Frontal cortex (tissue), 4 donors: ENCODE results near the gene NFKBIE. TPM values are rescaled to one million over a fixed set of nuclear protein-coding genes. Genes with fewer than 3 reads are reported as not detected.
A peak's percentile ranks its signal among the peaks of the same experiment; 100 is the strongest.

Experiments
- DNase-seq, 2 donors: peaks; one replicate each; pipeline ENCODE4 v3.0.0; 2012; ENCODE audit warnings: low spot score in 2 of 2
- FAIRE-seq: peaks from 2 replicates; lab custom pipeline; 2012; peaks lifted over from hg19 to GRCh38; lab: Jason Lieb, UNC
- total RNA-seq: library from RNA; depleted of rRNA; stranded (reverse); fragments of >200 nt; gene quantifications from one replicate; pipeline ENCODE4 v1.2.3, GENCODE V29; 2014
- donor health status: control.
- donor health status: control.
- donor health status: control.

NFKBIE gene
- total RNA-seq, 1 donor from 2014 or later = 8.2 TPM

- FAIRE-seq (no peak), DNase-seq (no peak)
These were observed 10.6 kb upstream of the NFKBIE start for GRCh38 chr6:44275749-44276648.

DNA sequence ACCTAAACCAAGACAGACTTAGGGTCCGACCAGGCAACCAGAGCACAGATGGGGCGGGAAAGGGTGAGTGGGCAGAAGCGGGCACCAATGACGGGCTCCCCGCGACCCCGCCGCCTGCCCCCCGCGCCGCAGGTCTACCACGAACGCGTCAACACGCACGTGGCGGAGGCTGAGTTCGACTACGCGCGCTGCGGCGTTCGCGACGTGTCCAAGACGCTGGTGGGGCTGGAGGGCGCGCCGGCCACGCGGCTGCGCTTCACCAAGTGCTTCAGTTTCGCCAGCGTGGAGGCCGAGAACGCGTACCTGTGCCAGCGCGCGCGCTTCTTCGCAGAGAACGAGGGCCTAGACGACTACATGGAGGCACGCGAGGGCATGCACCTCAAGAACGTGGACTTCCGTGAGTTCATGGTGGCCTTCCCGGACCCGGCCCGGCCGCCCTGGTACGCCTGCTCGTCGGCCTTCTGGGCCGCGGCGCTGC lies 10.0 kb upstream of the NFKBIE start:
- FAIRE-seq = no peak

DNA sequence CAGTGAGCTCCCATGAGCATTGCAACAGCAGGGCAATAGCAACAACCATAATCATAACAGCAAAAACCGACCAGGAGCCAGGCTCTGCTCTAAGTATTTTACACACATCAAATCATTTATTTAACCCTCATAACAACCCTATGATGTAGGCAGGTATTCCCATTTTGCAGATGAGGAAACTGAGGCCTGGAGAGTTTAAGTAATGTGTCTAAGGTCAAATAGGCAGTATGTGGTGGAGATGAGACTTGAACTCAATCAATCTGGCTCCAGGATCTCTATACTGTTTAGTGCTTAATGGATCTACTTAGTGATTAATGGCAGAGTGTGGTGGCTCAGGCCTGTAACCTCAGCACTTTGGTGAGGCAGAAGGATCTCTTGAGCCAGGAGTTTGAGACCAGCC lies 8.3 kb upstream of the NFKBIE start:
- FAIRE-seq = no peak

More for the DNA sequence above, 10.0 kb upstream of the NFKBIE start:
- no peak for DNase-seq

DNA sequence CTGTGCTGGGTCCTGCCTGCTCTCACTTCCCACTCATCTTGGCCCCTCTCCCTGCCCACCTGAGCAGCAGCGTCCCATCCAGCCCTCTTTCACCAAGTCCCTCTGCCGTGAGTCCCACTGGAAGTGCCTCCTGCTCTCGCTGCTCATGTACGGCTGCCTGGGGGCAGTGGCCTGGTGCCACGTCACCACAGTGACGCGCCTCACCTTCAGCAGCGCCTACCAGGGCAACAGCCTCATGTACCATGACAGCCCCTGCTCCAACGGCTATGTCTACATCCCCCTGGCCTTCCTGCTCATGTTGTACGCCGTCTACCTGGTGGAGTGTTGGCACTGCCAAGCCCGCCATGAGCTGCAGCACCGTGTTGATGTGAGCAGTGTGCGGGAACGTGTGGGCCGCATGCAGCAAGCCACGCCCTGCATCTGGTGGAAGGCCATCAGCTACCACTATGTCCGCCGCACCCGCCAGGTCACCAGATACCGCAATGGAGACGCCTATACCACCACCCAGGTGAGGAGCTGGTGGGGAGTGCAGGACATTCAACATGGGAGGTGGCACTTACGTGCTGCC lies 7.7 kb upstream of the NFKBIE start:
- DNase-seq (no peak), FAIRE-seq (no peak)

More for the DNA sequence above, 8.3 kb upstream of the NFKBIE start:
- no peak for DNase-seq

GRCh38 chr6:44272529-44272928 lies 7.2 kb upstream of the NFKBIE start:
- FAIRE-seq = no peak
- DNase-seq = no peak

- FAIRE-seq = no peak
- no peak for DNase-seq
These were observed 6.6 kb upstream of the NFKBIE start for GRCh38 chr6:44271914-44272313.

DNA sequence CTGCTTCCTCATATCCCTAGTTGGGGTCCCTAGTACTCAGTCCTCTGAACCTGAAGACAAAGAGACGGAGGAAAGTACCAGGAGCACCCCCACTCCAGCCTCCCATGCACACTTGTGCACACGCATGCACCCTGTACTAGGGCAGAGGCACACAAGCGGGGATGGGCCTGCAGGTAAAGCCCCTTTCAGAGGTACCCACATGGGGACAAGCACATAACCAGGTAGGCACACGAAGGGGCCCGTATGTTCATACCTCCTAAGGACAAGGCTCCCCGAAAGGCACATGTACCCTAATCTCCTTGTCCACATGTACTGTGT lies 6.0 kb upstream of the NFKBIE start:
- FAIRE-seq (no peak), DNase-seq (no peak)

DNA sequence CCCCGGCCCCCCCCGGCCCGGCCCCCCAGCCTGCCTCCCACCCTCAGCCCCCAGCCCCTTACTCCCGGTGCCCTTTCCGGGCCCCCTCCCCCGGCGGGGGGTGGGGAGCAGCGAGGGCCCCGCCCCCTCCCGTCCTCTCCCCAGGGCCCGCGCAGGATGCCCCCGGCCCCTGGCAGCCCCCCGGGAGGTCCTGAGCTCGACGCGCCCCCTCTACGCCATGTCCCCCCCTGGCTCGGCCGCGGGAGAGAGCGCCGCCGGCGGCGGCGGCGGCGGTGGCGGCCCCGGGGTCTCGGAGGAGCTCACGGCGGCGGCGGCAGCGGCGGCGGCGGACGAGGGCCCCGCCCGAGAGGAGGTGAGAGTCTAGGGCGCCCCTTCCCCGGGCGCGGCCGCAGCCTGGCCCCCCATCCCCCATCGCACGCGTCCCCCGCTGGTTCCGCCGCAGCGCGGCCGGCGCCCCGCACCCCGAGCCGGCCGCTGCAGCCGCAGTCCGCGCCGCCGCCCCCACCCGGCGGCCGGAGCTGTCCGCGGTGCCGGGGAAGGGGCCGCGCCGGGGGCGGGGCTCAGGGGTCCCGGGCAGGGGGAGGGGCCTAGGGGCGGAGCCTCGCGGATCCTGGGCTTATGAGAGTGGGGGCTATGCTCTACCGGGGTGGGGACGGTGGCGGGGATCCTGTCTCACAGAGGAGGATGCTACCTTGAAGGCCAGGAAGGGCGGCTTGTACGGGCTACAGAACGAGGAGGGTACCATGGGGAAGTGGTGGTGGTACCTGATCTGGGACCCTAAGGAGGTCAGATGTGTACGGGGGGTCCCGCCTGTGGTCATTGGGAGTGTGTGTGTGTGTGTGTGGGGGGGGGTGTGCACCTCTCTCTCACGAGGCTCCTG lies 5.4 kb upstream of the NFKBIE start:
- no peak for DNase-seq
- no peak for FAIRE-seq

- no peak for FAIRE-seq
- no peak for DNase-seq
These were observed 4.7 kb upstream of the NFKBIE start, which contains the start of gene TMEM151B for GRCh38 chr6:44269921-44270525. Gene TMEM151B (plus strand): TSS chr6:44270450. CDS start chr6:44270743, 293 bp downstream.

DNA sequence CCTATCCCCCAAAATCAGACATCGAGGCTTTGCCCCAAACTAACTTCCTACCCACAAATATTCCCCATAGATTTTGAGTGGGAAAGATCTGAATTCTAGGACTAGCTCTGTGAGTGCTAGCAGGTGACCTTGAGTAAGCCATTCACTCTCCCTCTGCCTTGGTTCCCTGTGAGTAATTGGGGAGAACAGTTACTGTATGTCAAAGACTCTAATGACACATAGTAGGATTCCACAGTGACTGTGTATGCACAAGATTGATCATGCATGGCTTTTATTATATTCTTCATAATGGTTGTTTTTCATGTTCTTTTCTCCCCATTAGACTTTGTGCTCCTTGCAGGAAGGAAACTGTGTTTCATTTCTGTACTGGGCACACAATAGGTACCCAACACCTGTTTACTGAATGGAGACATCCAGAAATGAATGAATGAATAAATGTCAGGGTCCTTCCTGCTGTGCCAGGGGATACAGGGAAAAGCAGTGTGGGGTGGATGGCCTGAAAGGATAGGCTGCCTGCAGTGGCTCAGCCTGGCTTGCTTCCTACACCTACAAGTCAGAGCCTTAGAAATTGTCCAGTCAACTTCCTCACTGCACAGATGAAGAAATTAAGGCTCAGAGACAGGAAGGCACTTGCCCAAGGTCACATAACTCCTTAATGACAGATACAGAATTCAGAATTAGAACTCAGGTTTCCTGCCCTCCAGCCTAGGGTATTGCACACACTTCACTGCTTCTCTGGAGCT lies 4.0 kb upstream of the NFKBIE start:
- FAIRE-seq = no peak
- no peak for DNase-seq

DNA sequence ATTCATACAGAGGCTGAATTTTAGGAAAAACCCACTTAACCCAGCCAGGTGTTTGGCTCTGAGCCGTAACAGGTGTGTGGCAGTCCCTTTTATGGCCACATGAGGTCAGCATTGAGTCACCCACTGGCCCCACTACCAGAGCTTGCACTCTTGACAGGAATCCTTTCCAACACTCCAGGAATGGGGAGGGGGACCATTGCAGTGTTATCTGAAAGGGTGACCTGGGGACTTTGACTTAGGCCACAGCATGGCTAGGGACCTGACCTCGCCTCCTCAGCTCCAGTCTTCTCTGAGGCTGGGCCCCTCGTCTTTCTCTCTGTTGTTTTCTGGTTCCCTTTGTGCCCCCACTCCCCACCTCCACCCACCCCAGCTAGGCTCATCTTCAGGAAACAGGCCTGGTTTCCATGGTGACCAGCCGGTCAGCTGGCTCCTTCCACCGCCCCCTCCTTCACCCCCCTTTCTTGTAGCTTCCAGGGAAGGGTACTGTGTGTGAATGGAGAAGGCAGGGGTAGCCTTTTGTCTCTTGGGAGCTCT lies 2.8 kb upstream of the NFKBIE start:
- FAIRE-seq = no peak
- peak in 1 of 2 donors; percentile 71 for DNase-seq

DNA sequence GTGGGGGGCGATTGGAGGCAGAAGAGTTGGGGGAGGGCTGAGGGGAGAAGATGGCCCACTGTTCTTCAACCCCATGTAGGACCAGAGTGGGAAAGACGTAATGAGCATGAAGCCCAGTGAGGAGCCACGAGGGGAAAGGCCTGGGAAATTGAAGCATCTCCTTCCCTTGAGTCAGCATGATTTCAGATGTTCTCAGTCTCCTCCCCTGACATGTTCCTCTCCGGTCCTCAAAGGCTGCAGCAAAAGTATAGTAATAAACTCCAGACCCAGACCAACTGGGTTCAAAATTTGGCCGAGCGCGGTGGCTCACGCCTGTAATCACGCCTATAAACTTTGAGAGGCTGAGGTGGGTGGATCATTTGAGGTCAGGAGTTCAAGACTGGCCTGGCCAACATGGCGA lies 1.9 kb upstream of the NFKBIE start:
- FAIRE-seq (no peak), DNase-seq (no peak)

DNA sequence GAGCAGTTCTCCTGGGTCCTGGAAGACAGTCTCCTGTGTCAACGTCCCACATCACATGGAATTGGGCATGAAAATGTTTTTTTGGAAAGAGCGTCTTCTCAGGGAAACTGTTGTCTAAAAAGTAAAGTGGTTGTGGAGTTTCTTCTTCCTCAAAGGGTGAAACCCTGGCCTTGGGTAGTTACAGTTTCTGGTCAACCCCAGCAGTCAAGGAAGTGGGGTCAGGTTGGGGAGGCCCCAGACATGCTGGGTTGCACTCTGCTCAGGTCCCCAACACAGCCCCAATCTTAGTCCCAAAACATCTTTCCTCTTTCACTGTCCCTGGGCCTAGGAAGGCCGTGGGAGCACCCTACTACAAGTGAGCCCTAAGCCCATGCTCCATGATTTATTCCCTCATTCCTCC lies 996 bp upstream of the NFKBIE start:
- DNase-seq = no peak
- no peak for FAIRE-seq

DNA sequence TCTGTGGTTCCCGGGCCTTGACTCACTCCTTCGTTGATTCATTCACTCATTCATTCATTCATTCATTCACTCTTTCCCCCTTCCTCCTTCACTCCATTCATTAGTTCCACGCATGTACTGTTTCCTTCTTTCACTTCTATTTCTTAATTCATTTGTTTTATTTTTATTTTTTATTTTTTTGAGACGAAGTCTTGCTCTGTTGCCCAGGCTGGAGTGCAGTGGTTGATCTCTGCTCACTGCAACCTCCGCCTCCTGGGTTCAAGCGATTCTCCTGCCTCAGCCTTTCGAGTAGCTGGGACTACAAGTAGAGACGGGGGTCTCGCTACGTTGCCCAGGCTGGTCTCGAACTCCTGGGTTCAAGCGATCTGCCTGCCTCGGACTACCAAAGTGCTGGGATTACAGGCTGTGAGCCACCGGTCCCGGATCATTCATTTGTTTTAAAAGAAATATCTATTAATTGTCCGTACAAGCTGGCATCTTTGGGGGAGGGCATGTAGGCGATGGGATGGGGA lies 427 bp upstream of the NFKBIE start:
- no peak for FAIRE-seq
- no peak for DNase-seq

DNA sequence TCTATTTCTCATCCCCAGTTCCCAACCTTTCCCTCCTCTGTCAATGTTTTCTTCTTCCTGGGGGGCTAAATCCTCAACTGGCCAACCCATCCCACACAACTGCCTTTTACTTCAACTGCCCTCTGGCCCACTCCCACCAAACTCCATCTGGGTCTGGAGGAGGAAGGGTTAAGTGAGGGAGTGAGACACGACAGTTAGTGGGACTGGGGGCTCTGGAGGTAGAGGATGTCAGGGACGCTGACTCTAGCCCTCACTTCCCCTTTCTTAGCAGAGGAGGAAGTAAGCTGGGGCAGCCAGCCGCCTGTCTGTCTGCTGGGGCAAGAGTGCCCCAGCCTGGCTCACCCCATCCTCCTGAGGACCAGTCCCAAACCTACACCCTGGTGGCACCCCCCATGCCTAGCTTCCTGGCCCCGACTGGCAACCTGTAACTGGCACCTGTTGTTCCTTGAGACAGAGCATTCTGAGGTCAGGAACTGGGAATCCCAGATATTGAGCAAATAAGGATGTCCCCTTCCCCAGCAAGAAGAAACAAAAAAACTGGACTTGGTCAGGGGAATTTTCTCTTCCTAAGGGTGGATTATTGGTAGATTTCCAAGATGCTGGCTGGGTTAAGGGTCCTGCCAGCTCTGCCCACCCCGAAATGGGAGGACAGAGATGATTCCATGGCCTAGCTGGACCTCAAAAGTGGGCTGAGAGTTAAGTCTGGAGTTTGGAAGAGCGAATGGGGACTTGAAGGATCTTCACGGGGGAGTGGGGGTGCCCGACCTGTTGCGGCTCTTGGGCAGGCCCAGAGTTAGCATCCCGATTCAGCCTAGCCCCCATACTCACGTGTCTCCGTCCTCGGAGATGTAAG lies 971 bp downstream of the NFKBIE start:
- no peak for FAIRE-seq

GRCh38 chr6:44263354-44264100 lies 1.8 kb downstream of the NFKBIE start:
- FAIRE-seq = no peak
- DNase-seq = no peak

More for the DNA sequence above, 971 bp downstream of the NFKBIE start:
- DNase-seq = no peak
